ENCODE data around the gene C6orf47.

Gene C6orf47

DNA sequence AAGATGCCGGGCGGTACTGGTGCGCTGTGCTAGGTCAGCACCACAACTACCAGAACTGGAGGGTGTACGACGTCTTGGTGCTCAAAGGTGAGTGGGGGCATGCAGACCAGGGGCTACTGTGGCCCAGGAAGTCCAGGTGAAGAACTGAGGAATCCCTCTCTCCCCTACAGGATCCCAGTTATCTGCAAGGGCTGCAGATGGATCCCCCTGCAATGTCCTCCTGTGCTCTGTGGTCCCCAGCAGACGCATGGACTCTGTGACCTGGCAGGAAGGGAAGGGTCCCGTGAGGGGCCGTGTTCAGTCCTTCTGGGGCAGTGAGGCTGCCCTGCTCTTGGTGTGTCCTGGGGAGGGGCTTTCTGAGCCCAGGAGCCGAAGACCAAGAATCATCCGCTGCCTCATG, 47.1 kb upstream of the C6orf47 start:
- H3K9me2 ChIP-seq (replicated peaks; ENCODE audit: insufficient read depth, low read length): no peaks in the 10 kb centered on the region
- no peak overlapping the region for H3K4me3 ChIP-seq (ENCODE audit: low read length)
- no peaks in the 10 kb centered on the region for H4K20me1 ChIP-seq (ENCODE audit: insufficient read depth, low read length)
- H2AFZ ChIP-seq (ENCODE audit: low read length): no peak overlapping the region
- H3K27me3 ChIP-seq (replicated peaks; ENCODE audit: insufficient read depth, low read length): no peaks in the 10 kb centered on the region; the same call in 1 of the 2 replicates
- H3K4me2 ChIP-seq (ENCODE audit: low read depth, low read length): no peak overlapping the region
- H3K27ac ChIP-seq (ENCODE audit: low read length): no peak overlapping the region
- H3K36me3 ChIP-seq (replicated peaks; ENCODE audit: insufficient read depth, low read length): no peaks in the 10 kb centered on the region
- TF ChIP-seq, protein P1, sequence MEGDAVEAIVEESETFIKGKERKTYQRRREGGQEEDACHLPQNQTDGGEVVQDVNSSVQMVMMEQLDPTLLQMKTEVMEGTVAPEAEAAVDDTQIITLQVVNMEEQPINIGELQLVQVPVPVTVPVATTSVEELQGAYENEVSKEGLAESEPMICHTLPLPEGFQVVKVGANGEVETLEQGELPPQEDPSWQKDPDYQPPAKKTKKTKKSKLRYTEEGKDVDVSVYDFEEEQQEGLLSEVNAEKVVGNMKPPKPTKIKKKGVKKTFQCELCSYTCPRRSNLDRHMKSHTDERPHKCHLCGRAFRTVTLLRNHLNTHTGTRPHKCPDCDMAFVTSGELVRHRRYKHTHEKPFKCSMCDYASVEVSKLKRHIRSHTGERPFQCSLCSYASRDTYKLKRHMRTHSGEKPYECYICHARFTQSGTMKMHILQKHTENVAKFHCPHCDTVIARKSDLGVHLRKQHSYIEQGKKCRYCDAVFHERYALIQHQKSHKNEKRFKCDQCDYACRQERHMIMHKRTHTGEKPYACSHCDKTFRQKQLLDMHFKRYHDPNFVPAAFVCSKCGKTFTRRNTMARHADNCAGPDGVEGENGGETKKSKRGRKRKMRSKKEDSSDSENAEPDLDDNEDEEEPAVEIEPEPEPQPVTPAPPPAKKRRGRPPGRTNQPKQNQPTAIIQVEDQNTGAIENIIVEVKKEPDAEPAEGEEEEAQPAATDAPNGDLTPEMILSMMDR (IDR thresholded peaks at IDR 0.05; ENCODE audit: low read length): no peak
- no peak for TF ChIP-seq EZH2 (optimal IDR thresholded peaks at IDR 0.05; ENCODE audit: low read depth, low read length)
- TF ChIP-seq EZH2phosphoT487 (IDR thresholded peaks at IDR 0.05; ENCODE audit: low read length): no peak
- H3K9me3 ChIP-seq (replicated peaks; ENCODE audit: insufficient read depth, low read length): no peaks in the 10 kb centered on the region
- H3K4me1 ChIP-seq (ENCODE audit: low read length): 0 out of 2 replicates have a peak, but pooled peaks cover 5% of the 10 kb centered on the region
- H3F3A ChIP-seq (ENCODE audit: insufficient read depth, low read length): peaks cover 4% of the 10 kb centered on the region; the same call in 1 of the 2 replicates
- no peak overlapping the region for H3K9ac ChIP-seq (ENCODE audit: low read length)
- H3K79me2 ChIP-seq (ENCODE audit: low read length): peaks cover 2% of the 10 kb centered on the region
- no peak for DNase-seq

DNA sequence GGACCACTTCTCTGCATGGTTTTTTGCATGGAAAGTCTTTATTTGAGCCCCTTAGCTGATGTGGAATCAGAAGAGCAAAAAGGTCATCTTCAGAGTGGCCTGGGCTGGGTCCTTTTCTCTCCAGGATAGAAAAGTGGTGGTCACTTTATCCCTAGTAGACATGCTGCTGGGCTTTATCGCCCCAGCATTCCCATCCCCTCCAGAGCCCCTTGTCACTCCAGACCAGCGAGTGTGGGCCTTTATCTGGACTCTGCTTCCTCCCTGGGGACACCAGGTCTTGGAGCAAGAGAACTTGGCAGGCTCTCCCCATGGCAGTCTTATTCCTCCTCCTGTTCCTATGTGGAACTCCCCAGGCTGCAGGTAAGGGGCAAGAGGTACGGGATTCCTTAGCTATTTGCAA, 46.0 kb upstream of the C6orf47 start, which contains the start of gene LY6G6F:
LY6G6F (plus strand) TSS at position 268 of the 400 bp plus-strand sequence; CDS start at position 309, 41 bp downstream.
- Histone ChIP-seq H3K4me3 (ENCODE audit: low read length) (no peak within 1 kb of the TSS), H3K79me2 (ENCODE audit: low read length) (peaks cover 13% of the 10 kb centered on the region), H3K9ac (ENCODE audit: low read length) (no peak within 1 kb of the TSS), H3K36me3 (replicated peaks; ENCODE audit: insufficient read depth, low read length) (no peaks in the 10 kb centered on the region), H3K9me2 (replicated peaks; ENCODE audit: insufficient read depth, low read length) (no peaks in the 10 kb centered on the region), H3K27me3 (replicated peaks; ENCODE audit: insufficient read depth, low read length) (no peaks in the 10 kb centered on the region; the same call in 1 of the 2 replicates), H4K20me1 (ENCODE audit: insufficient read depth, low read length) (no peaks in the 10 kb centered on the region), H3K9me3 (replicated peaks; ENCODE audit: insufficient read depth, low read length) (no peaks in the 10 kb centered on the region), H3F3A (ENCODE audit: insufficient read depth, low read length) (peaks cover 7% of the 10 kb centered on the region; the same call in 1 of the 2 replicates), H3K4me1 (ENCODE audit: low read length) (0 out of 2 replicates have a peak, but pooled peaks cover 5% of the 10 kb centered on the region), H2AFZ (ENCODE audit: low read length) (no peak within 1 kb of the TSS), H3K4me2 (ENCODE audit: low read depth, low read length) (no peak within 1 kb of the TSS), H3K27ac (ENCODE audit: low read length) (no peak within 1 kb of the TSS)
- DNase-seq: no peak
- TF ChIP-seq, protein P1 (IDR thresholded peaks at IDR 0.05; ENCODE audit: low read length): no peak
- TF ChIP-seq EZH2phosphoT487 (IDR thresholded peaks at IDR 0.05; ENCODE audit: low read length) (no peak), EZH2 (optimal IDR thresholded peaks at IDR 0.05; ENCODE audit: low read depth, low read length) (no peak)

DNA sequence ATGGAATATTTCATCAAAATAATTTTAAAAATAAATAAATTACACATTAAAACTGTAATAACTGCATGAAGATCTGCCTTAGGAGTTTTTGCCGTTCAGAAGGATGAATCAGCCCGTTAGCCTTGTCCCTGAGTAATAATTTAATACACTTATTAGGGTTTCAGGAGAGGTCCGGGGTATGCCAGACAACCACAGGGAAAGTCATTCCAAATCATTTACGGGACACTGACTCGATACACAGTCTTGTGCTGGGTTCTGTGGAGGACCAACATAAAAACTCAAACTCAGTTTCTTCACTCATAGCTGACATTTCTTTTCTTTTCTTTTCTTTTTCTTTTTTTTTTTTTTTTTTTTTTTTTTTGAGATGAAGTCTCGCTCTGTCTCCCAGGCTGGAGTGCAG, 45.4 kb upstream of the C6orf47 start:
- H3K4me2 ChIP-seq (ENCODE audit: low read depth, low read length): no peak overlapping the region

More for the DNA sequence above, 45.4 kb upstream of the C6orf47 start:
- no peaks in the 10 kb centered on the region for H3K36me3 ChIP-seq (replicated peaks; ENCODE audit: insufficient read depth, low read length)
- 0 out of 2 replicates have a peak, but pooled peaks cover 9% of the 10 kb centered on the region for H3K4me1 ChIP-seq (ENCODE audit: low read length)
- no peaks in the 10 kb centered on the region for H3K9me3 ChIP-seq (replicated peaks; ENCODE audit: insufficient read depth, low read length)
- no peaks in the 10 kb centered on the region for H4K20me1 ChIP-seq (ENCODE audit: insufficient read depth, low read length)
- H3K79me2 ChIP-seq (ENCODE audit: low read length): peaks cover 19% of the 10 kb centered on the region
- H3F3A ChIP-seq (ENCODE audit: insufficient read depth, low read length): peaks cover 7% of the 10 kb centered on the region; the same call in 1 of the 2 replicates
- TF ChIP-seq EZH2 (optimal IDR thresholded peaks at IDR 0.05; ENCODE audit: low read depth, low read length) (no peak), EZH2phosphoT487 (IDR thresholded peaks at IDR 0.05; ENCODE audit: low read length) (no peak)
- TF ChIP-seq, protein P1 (IDR thresholded peaks at IDR 0.05; ENCODE audit: low read length): no peak
- no peak overlapping the region for H3K4me3 ChIP-seq (ENCODE audit: low read length)
- no peak overlapping the region for H3K9ac ChIP-seq (ENCODE audit: low read length)
- H3K27ac ChIP-seq (ENCODE audit: low read length): no peak overlapping the region
- H3K27me3 ChIP-seq (replicated peaks; ENCODE audit: insufficient read depth, low read length): no peaks in the 10 kb centered on the region; the same call in 1 of the 2 replicates
- H2AFZ ChIP-seq (ENCODE audit: low read length): no peak overlapping the region
- H3K9me2 ChIP-seq (replicated peaks; ENCODE audit: insufficient read depth, low read length): no peaks in the 10 kb centered on the region
- DNase-seq: no peak

All from MM.1S (cell line).